Stimulated activated CD8-positive, alpha-beta memory T cell treated with anti-CD3 and anti-CD28 coated beads, Interleukin-15, amount 100 ng/mL, for 24 hours (primary cell): Measurements from ENCODE around the gene EPG5.

Experiments
- DNase-seq: peaks from one replicate; pipeline ENCODE4 v3.0.0-alpha.2; 2020; ENCODE audit warnings: low read depth

The EPG5 gene

DNA sequence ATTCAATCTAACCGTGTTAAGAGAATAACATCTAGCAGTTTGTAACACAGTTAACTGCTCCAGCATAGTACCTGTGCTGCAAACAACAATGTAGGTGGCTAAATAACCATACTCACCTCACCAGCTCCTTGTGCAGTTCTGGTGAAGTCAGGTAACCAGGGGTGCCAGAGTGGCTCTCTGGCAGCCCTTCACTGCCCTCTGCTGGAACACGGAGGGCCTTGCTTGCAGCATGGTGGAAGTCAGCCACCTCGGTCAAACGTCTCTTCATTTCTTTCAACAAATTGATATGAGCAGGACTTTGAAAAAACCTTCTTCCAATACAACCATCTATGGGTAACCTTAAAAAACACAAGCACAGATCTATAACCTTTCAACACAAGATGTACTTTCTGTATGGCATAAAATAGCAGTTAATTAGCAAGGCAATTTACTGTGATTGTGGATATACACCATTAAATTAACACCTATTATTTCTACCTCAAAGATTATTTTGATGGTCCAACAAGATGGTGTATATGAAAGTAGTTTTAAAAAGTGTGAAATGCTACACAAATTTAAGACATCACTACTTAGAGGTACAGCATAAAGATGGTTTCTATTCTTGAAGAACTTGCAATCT, 56.6 kb downstream of the EPG5 start:
- peak; percentile 29 for DNase-seq

GRCh38 chr18:45901654-45902210, 65.4 kb downstream of the EPG5 start:
- no peak for DNase-seq

DNA sequence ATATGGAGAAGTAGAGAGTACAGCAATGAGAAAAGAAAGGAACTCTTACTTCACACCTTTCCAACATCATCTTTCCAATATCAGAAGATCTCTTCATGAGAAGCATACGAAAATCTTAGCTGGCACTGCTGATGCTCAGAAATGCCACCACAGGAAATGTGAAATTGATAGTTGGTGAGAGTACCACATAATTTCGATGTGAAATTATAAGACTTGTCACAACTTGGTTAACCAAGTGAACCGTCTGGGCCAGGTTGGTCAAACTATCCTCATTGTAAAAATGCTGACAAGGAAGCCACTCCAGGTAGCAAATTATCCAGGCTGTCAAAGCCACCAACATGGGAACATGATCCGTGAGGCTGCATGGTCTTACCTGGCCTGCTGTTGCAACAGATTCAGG, 66.5 kb downstream of the EPG5 start:
- no peak for DNase-seq

- no peak for DNase-seq
These were observed 70.1 kb downstream of the EPG5 start for GRCh38 chr18:45896991-45897390.

- DNase-seq, result no peak
These were observed 70.7 kb downstream of the EPG5 start for GRCh38 chr18:45896452-45896851.

DNA sequence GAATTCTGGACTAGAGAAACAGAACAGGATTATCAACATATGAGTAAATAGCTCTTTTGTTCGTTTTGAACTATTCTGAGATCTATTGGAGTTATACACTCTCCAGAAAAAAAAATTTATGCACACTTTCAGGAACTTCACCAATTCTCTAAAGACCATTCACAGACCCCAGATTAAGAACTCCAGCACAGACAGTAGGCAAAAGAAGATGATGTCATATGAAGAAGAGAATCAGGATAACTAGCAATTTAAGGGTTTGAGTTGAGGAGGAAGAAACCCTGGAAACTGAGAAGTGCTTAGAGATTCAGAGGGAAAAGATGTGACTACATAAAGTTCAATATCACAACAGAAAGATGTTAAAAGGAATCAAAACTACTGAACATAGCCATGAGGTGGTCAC, 71.8 kb downstream of the EPG5 start:
- no peak for DNase-seq

DNA sequence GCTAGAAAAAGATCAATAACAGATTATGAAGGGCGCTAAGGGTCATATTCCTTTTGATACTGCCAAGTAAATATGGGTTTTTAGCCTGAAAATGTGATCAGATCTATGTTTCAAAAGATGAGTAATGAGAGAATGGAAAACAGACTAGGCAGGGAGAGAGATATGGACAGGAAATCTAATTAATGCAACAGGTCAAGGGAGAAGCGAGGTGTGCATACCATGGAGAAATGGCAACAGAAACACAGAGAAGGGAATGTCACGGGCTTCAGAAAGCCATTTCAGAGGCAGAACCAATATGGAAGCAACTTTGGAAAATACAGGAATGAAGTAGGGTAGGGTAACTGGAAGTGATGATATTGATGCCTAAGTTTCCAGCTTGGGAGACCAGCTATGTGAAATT, 72.3 kb downstream of the EPG5 start:
- no peak for DNase-seq

GRCh38 chr18:45891806-45892205, 75.3 kb downstream of the EPG5 start:
- DNase-seq, result no peak

DNA sequence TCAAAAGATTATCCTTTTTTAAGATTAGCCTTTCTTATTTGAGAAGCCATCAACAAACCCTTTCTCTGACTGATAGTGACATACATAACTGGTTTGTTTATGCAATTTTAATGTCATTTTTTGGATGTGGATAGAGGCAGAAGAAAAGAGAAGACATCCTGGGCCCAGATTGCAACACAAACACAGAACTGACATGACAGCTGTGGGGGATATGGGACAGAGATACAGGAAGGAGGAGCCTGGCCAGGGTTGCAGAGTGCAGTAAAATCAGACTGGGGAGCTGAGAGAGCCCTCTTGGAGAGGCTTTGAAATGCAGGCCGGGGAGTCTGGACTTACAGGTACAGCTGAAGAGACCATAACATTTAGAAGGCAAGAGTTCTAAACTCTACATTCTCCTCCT, 76.5 kb downstream of the EPG5 start:
- no peak for DNase-seq

DNA sequence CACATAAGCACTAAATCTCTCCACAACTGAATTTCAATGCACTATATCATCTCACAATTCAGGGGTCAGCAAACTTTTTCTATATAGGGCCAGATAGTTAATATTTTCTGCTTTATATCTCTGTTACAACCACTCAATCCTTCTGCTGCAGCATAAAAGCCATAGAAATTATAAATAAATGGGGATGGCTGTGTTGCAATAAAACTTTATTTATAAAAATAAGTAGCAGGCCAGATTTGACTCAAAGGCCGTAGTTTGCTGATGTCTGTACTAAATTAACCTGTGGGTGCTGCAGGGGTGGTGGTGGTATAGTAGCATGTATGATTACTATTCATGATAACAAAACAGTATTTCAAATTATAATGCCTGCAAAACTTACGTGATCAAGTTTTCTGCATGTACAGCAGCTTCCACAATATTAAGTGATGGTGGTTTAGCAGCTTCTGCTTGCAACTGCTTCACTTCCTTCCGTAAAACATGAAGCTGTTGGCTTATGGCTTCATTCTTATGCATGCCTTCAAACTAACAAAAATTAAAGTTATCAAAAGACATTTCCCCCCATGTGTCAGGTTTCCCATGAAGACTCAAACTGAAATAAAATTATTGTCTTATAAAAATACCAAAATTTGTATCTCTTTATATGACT, 77.6 kb downstream of the EPG5 start:
- no peak for DNase-seq

DNA sequence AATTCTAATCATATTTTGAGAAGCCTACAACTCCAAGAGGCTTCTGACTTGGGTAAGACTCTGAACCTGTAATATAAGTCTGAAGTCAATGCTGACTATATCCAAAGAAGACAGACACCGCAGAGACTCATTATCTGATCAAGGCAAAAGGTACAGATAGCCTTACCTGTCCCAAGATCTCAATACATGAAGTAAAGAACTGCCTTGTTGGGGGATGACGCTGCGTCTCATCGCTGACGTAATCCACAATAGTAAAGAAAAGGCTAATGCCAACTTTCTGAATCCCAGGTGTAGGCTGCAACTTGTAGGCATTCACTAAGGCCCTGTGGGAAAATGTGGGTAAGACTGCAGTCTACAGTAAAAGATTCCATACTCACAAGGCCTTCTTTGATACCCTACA, 79.5 kb downstream of the EPG5 start:
- no peak for DNase-seq

DNA sequence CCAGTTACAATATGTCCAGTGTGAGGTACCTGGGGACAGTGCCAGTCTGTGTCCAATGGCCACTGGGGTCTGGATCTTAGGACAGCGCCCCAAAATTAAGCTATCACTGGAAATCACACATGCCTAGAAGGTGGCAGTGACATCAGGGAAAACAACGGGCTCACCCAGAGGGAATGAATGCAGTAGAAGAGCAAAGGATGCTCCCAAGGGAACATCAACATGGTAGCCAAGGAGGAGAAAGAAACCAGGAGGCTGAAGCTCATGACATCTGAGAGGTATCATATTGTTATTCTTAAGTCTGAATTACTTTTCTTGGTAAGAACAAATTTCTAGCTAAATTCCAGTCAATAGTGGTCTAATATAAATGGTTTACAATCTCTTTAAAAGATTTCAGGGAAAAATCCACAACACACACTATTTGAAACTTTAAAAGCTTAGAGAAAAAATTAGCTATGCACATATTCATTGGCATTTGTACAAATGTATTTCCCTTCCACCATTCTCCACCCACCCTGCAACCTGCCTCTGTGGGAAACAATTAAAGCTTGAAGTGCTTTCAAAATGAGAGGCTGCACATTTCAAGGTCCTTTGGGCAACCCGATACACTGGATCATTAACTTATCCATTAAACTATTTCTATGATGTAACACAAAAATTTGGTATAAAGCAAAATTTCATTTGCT, 86.1 kb downstream of the EPG5 start:
- no peak for DNase-seq

DNA sequence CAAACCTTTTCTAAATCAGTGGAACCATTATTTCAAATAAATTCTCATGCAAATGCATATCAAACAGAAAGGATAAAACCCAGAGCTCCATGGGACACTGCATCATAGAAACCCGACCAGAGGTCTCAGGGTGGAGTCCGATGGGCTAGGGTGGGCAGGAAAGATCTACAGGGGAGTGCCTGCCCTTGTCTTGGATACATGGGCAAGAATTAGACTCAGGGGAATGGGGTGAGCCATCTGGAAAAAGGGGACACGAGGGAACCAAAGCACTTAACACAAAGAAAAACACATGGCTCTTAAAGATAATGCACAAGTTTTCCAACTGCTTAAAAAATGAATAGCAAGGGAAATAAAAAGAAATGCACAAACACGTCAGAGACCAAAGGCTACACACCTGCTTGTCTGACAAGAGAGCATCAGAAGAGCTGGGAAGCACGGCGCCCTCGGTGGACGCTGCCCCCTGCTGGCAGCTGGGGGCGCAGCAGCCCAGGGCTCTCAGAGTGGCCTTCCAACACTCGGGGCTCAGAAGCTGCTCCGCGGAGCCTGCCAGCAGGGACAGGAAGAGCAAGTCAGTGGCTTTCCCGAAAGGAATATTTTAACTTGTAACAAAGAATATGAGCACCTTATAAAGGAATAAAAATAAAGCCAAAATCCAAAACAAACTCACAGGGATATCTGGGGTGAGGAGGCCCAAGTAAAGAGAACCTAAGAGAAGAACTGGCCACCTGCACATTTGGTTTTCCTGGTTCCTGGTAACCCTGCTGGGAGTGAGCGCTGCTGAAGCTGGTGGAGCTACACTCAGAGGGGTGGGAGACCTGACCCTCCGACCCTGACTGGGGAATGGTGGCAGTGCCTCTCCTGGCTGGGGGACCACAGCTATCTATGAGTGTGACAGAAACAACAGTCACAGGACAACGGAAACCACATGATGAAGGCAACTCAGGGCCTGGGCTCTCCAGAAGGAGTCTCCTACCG, 87.2 kb downstream of the EPG5 start:
- peak; percentile 71 for DNase-seq

GRCh38 chr18:45877403-45877802, 89.7 kb downstream of the EPG5 start:
- no peak for DNase-seq

DNA sequence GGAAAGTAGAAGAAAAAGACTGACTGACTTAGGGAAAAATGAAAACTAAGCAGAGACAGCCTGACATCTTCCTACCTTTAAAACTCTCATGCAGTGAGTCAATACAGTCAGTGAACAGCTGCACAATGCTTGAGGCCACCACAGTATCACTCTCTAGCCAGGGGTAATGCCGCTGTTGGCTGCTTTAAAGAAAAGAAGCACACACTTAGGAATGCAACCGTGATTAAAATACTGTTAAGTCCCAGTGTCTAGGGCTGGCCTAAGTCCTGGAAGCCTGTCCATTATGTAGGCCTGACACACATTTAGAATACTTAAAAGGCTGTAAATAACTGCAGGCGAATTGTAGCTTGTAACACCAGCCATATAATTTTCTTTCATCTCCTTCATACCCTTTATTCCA, 91.0 kb downstream of the EPG5 start:
- DNase-seq, result no peak

- DNase-seq, result no peak
These were observed 92.5 kb downstream of the EPG5 start for GRCh38 chr18:45874491-45875184.

DNA sequence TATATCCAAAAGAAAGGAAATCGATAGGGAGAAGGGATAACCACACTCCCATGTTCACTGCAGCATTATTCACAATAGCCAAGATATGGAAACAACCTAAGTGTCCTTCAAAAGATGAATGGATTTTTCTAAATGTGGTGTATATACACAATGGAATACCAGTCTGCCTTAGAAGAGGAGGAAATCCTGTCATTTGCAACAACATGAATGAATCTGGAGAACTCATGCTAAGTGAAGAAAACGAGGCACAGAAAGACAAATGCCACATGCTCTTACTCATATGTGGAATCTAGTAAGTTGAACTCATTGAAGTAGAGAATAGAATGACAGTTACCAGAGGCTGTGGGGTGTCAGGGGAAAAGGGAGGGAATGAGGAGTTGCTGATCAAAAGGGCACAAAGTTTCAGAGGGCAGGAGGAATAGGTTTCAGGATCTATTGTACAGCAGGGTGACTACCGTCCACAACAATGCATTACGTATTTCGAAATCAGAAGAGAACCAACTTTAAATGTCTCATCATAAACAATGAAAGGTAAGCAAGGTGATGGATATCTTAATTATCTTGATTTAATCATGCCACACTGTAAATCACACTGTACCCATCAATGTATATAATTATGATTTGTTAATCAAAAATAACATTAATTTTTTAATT, 95.6 kb downstream of the EPG5 start:
- DNase-seq, result no peak

DNA sequence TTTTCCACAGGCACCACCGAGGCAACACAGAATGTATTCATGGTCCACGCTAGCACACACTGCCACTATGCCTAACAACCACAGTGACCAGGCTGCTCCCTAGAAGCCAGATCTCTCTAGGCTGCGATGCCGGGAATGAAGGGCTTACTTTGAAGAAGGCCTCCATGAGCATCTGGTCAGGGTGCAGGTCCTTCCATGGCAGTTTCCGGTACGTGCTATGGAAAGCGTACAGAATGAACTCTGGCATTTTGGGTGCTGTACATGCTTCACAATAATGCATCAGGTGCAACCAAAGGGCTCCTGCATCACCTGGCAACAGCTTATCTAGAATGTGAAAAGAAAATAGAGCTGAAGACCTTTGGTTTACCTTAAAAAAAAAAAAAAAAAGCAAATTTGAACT, 96.7 kb downstream of the EPG5 start:
- DNase-seq, result no peak

- no peak for DNase-seq
These were observed 101.7 kb downstream of the EPG5 start for GRCh38 chr18:45865466-45865865.

DNA sequence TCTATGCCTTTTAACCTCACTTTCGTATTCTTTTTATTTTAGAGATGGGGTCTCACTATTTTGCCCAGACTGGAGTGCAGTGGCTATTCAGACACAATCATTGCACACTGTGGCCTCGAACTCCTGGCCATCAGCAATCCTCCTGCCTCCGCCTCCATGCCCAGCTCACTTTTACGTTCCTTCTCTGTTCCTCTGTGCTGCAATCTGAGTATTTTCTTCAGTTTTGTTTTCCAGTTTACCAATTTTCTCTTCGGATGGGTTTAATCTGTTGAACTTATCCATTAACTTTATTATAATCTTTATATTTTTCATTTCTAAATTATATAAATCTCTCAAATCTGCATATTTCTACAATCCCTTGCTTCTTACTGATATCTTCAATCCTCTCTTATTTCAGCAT, 103.0 kb downstream of the EPG5 start:
- no peak for DNase-seq

DNA sequence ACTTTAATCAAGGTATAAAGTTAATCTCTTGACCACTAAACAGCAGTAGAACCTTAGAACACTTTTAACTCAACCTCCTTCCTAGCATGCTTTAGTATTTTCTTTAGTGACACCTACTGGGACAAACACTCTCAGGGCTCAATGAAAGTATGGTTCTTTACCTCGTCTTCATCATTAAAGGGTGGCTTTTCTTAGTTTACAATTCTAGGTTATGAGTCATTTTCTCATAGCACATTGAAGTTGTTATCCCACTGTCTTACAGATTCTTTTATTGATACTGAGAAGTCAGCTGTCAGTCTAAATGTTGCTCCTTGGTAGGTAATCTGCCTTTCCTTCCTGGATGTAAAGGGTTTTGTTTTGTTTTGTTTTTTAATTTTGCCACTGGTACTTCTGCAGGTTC, 103.7 kb downstream of the EPG5 start:
- no peak for DNase-seq
